GM19099 (cell line): ENCODE data around the gene RCBTB2.

Experiments
- POLR2A ChIP-seq: IDR thresholded peaks from 3 replicates; pipeline ENCODE4 v1.6.1; 2011; ENCODE audit warnings: low read depth; ENCODE audit not compliant: insufficient read length; ENCODE audit errors: extremely low read depth

Gene RCBTB2

GRCh38 chr13:48568370-48569103 is 35.7 kb upstream of the RCBTB2 start:
- no peak for TF ChIP-seq POLR2A

DNA sequence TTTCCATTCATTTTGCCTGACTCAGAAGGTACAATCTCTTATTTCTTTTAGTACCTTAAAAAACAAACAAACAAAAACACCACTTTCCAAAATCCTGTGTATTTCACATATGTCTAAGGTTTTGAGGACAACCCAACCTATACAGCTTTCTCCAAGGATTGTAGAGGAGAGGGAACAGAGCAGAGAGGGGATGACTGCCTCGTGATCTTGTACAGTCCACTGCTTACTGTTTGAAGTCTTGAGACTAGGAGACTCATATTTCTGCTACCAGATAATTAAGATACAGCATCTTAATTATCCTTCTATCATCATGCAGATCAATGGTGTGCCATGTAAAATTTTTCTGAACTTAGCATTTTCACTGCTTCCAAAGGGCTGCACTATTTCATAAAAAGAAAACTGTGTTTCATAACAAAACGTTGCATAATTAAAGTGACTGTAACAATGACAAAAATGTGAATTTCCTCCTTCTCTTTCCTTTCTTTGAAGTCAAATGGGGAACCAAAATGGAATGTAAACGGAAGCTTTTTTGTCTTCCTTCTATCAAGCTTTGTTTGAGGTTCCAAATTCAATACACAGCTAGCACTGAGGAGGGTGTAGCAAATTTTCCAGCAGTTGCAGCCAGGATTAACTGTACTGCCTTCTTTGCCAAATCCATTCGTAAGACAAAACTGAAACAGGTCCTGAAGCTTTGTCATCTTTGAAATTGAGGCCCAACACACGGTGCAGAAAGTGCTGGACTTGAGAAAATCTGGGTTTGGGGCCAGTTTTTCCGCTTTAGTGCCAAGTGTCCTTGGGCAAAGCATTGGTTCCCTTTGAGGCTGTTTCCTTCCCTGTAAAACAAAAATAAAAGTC is 34.9 kb upstream of the RCBTB2 start:
- TF ChIP-seq POLR2A: no peak

DNA sequence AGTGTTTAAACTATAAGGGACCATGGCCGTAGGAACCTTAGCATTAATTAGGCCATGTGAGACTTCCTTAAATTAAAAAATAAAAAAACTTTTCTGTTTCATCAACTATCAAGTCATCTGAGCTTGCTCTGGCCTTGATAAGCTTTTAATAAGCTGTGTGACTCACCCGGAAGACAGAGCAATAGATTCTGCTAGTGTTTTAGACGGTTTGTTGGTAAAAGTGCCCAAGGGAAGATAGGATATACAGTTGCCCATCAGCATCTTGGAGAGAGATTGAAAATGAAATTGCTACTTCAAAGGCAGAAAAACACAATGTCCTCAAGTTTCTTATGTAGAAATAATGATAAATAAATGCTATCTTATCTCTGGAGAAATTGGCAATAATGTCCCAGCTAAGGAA is 31.2 kb upstream of the RCBTB2 start:
- TF ChIP-seq POLR2A: no peak

- no peak for TF ChIP-seq POLR2A
These were observed 30.7 kb upstream of the RCBTB2 start for GRCh38 chr13:48563626-48564025.

GRCh38 chr13:48562296-48563066 is 29.6 kb upstream of the RCBTB2 start:
- peak; percentile 45 for TF ChIP-seq POLR2A

- no peak for TF ChIP-seq POLR2A
These were observed 28.8 kb upstream of the RCBTB2 start for GRCh38 chr13:48561466-48562235.

DNA sequence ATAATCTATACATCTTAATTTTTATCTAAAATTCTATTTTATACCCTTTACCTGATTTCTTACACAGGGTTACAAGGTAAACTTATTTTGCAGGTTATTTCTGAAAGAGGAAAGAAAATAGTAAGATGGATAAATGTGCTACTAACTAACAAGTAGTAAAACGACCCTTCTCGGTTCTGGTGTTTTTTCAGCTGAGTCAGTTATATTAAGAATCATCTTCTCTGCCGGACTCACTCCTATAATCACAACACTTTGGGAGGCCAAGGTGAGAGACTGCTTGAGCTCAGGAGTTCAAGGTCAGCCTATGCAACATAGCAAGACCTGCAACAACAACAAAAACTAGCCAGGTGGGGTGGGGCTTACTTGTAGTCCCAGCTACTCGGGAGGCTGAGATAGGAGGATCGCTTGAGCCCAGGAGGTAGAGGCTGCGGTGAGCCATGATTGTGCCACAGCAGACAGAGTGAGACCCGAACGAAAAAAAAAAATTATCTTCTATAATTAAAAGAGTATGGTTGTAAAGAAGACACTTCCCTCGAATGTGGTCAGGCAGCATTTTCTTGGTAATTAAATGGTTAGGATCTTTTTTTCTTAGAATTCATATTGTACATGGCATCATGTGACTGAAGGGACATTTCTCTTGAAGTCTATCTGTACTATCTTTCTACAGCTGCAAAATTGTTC is 27.9 kb upstream of the RCBTB2 start:
- TF ChIP-seq POLR2A: no peak

DNA sequence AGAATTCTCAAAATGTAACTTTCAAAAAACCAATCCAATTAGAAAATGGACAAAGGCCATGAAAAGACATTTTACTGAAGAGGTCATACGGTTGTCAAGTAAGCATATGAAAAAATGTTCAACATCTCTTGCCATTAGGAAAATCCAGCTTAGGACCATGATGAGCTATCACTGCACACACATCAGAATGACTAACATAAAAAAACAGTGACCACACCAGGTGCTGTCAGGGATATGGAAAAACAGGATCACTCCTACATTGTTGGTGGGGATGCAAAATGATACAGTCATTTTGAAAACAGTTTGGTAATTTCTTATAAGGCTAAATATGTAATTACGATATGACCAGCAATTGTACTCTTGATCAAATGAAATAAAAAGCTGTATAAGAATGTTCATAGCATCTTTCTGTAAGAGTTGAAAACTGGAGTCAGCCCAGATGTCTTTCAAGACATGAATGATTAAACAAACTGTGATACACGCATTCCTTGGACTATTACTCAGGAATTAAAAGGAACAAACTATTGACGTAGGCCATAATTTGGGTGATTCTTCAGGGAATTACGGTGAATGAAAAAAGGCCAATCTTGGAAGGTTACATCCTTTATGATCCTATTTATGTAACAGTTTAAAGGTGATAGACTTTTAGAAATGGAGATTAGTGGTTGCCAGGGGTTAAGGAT is 26.9 kb upstream of the RCBTB2 start:
- TF ChIP-seq POLR2A: no peak

GRCh38 chr13:48556817-48557216 is 23.9 kb upstream of the RCBTB2 start:
- no peak for TF ChIP-seq POLR2A

GRCh38 chr13:48555441-48555840 is 22.6 kb upstream of the RCBTB2 start:
- TF ChIP-seq POLR2A: no peak

GRCh38 chr13:48551329-48551728 is 18.4 kb upstream of the RCBTB2 start:
- TF ChIP-seq POLR2A: no peak

DNA sequence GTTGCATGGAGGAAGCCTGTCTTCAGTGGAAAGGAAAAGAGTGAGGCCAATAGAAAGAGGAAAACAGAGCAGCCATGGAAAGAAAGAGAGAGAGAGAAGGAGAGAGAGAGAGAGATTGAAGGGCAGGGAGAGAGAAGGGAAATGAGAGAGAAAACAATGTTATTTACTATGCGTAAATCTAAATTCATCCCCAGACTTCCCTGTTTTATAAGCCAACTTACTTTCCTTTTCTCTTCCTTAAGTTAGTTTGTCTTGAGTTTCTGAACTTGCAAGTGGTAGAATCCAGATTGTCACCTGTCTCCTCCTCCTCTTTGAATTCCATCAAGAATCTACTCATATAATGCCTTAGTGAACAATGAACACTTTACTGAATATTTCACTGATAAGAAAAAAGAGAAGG is 16.8 kb upstream of the RCBTB2 start:
- no peak for TF ChIP-seq POLR2A

GRCh38 chr13:48547663-48548092 is 14.8 kb upstream of the RCBTB2 start:
- no peak for TF ChIP-seq POLR2A
